ENCODE measurements around the gene SLC10A7.

SLC10A7 gene, protein sequence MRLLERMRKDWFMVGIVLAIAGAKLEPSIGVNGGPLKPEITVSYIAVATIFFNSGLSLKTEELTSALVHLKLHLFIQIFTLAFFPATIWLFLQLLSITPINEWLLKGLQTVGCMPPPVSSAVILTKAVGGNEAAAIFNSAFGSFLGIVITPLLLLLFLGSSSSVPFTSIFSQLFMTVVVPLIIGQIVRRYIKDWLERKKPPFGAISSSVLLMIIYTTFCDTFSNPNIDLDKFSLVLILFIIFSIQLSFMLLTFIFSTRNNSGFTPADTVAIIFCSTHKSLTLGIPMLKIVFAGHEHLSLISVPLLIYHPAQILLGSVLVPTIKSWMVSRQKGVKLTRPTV

GRCh38 chr4:146521541-146522097 is at the start of gene SLC10A7:
Gene SLC10A7, minus strand, starts transcription at chr4:146521940. Its CDS starts 223 bp downstream, at chr4:146521717.
- Histone ChIP-seq H3K27me3 (ENCODE audit: low read depth) (no peaks in the 10 kb centered on the region), H3K36me3 (replicated peaks) (no peaks in the 10 kb centered on the region), H3K9me3 (no peaks in the 10 kb centered on the region), H3K4me3 (peak within 1 kb of the TSS; percentile 86), H3K4me1 (peaks cover 13% of the 10 kb centered on the region; the same call in 1 of the 2 replicates)
- in situ Hi-C loops (cut with MboI; ENCODE audit: low sequenced_read_pairs) = no loop called here
- peak; percentile 80 to 86 for DNase-seq (ENCODE audit: low spot score in 2 of 2)

- H3K4me1 ChIP-seq = no peaks in the 10 kb centered on the region
- H3K4me3 ChIP-seq = no peak overlapping the region
- H3K9me3 ChIP-seq = no peaks in the 10 kb centered on the region
- H3K27me3 ChIP-seq (ENCODE audit: low read depth) = no peaks in the 10 kb centered on the region
- in situ Hi-C loops (cut with MboI; ENCODE audit: low sequenced_read_pairs) = no loop called here
- no peak for DNase-seq (ENCODE audit: low spot score in 2 of 2)
- H3K36me3 ChIP-seq (replicated peaks) = no peaks in the 10 kb centered on the region
These were observed 45.7 kb upstream of the SLC10A7 start for GRCh38 chr4:146567396-146567795.

GRCh38 chr4:146564492-146564891 is 42.8 kb upstream of the SLC10A7 start:
- no peak for DNase-seq (ENCODE audit: low spot score in 2 of 2)
- Histone ChIP-seq H3K4me3 (no peak overlapping the region), H3K4me1 (no peaks in the 10 kb centered on the region), H3K9me3 (no peaks in the 10 kb centered on the region), H3K36me3 (replicated peaks) (no peaks in the 10 kb centered on the region), H3K27me3 (ENCODE audit: low read depth) (no peaks in the 10 kb centered on the region)
- in situ Hi-C loops (cut with MboI; ENCODE audit: low sequenced_read_pairs) = no loop called here

DNA sequence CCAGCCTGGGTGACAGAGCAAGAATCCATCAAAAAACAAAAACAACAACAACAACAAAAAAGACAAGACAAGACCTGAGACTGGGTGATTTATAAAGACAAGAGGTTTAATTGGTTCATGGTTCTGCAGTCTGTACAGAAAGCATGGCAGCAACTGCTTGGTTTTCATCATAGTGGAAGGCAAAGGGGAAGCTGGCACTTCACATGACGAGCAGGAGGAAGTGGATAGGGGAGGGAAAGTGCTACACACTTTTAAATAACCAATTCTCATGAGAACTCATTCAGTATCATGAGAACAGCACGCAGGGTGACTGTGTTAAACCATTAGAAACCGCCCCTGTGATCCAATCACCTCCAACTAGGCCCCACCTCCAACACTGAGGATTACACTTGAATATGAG is 28.4 kb upstream of the SLC10A7 start:
- Histone ChIP-seq H3K4me3 (no peak overlapping the region), H3K4me1 (no peaks in the 10 kb centered on the region), H3K27me3 (ENCODE audit: low read depth) (no peaks in the 10 kb centered on the region), H3K36me3 (replicated peaks) (no peaks in the 10 kb centered on the region), H3K9me3 (no peaks in the 10 kb centered on the region)
- DNase-seq (ENCODE audit: low spot score in 2 of 2) = no peak
- in situ Hi-C loops (cut with MboI; ENCODE audit: low sequenced_read_pairs) = no loop called here

DNA sequence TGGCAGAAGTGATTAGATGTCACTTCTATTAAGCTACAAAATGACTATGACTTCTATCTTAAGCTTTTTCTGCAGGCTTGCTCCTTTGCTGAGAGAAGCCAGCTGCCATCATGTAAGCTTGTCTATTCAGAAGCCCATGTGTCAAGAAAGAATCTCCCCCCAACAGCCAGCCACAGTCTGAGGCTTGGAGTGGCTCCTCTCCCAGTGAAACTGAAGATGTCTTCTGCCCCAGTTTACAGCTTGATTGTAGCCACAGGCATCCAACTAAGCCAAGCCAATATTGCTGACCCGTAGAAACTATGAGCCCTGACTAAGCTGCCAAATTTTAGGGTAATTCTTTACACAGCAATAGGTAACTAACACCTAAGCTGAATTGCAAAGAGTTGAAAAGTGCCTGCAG is 26.7 kb upstream of the SLC10A7 start:
- Histone ChIP-seq H3K4me3 (no peak overlapping the region), H3K27me3 (ENCODE audit: low read depth) (no peaks in the 10 kb centered on the region), H3K9me3 (no peaks in the 10 kb centered on the region), H3K36me3 (replicated peaks) (no peaks in the 10 kb centered on the region), H3K4me1 (no peaks in the 10 kb centered on the region)
- DNase-seq (ENCODE audit: low spot score in 2 of 2) = no peak
- in situ Hi-C loops (cut with MboI; ENCODE audit: low sequenced_read_pairs) = no loop called here

GRCh38 chr4:146545102-146545501 is 23.4 kb upstream of the SLC10A7 start:
- Histone ChIP-seq H3K4me3 (no peak overlapping the region), H3K4me1 (no peaks in the 10 kb centered on the region), H3K27me3 (ENCODE audit: low read depth) (no peaks in the 10 kb centered on the region), H3K36me3 (replicated peaks) (no peaks in the 10 kb centered on the region), H3K9me3 (no peaks in the 10 kb centered on the region)
- peak in 1 of 2 experiments; percentile 31 for DNase-seq (ENCODE audit: low spot score in 2 of 2)
- in situ Hi-C loops (cut with MboI; ENCODE audit: low sequenced_read_pairs) = no loop called here

DNA sequence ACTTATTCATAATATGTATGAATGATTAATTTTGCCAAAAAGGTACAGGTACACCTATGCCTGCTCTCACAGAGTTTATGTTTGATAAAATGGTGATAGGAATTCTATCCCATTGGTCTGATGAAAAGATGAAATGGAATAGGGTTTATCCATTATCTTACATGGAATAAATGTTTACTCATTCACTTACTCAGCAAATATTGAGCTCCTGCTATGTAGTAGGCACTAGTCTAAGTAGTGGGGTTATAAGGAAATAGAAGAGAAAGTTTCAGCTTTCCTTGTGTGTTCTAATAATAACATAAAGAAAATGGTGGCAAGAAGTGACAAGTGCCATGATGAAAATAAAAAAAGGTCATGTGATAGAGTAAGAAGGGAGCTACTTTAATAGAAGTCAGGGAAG is 12.4 kb upstream of the SLC10A7 start:
- DNase-seq (ENCODE audit: low spot score in 2 of 2) = no peak
- Histone ChIP-seq H3K9me3 (no peaks in the 10 kb centered on the region), H3K4me3 (no peak overlapping the region), H3K36me3 (replicated peaks) (no peaks in the 10 kb centered on the region), H3K27me3 (ENCODE audit: low read depth) (no peaks in the 10 kb centered on the region), H3K4me1 (no peaks in the 10 kb centered on the region)
- in situ Hi-C loops (cut with MboI; ENCODE audit: low sequenced_read_pairs) = no loop called here

GRCh38 chr4:146525754-146526153 is 4.0 kb upstream of the SLC10A7 start:
- H3K36me3 ChIP-seq (replicated peaks) = no peaks in the 10 kb centered on the region
- in situ Hi-C loops (cut with MboI; ENCODE audit: low sequenced_read_pairs) = no loop called here
- no peaks in the 10 kb centered on the region for H3K9me3 ChIP-seq
- DNase-seq (ENCODE audit: low spot score in 2 of 2) = no peak
- H3K27me3 ChIP-seq (ENCODE audit: low read depth) = no peaks in the 10 kb centered on the region
- H3K4me3 ChIP-seq = no peak overlapping the region
- peaks cover 5% of the 10 kb centered on the region; the same call in 1 of the 2 replicates for H3K4me1 ChIP-seq

GRCh38 chr4:146524663-146525062 is 2.9 kb upstream of the SLC10A7 start:
- no peak overlapping the region for H3K4me3 ChIP-seq
- H3K27me3 ChIP-seq (ENCODE audit: low read depth) = no peaks in the 10 kb centered on the region
- DNase-seq (ENCODE audit: low spot score in 2 of 2) = no peak
- no peaks in the 10 kb centered on the region for H3K9me3 ChIP-seq
- in situ Hi-C loops (cut with MboI; ENCODE audit: low sequenced_read_pairs) = no loop called here
- H3K4me1 ChIP-seq = peaks cover 12% of the 10 kb centered on the region; the same call in 1 of the 2 replicates
- H3K36me3 ChIP-seq (replicated peaks) = no peaks in the 10 kb centered on the region

- Histone ChIP-seq H3K4me3 (peak overlapping the region; percentile 86), H3K9me3 (no peaks in the 10 kb centered on the region), H3K4me1 (peaks cover 13% of the 10 kb centered on the region; the same call in 1 of the 2 replicates), H3K27me3 (ENCODE audit: low read depth) (no peaks in the 10 kb centered on the region), H3K36me3 (replicated peaks) (no peaks in the 10 kb centered on the region)
- in situ Hi-C loops (cut with MboI; ENCODE audit: low sequenced_read_pairs) = no loop called here
- DNase-seq (ENCODE audit: low spot score in 2 of 2) = peak in 1 of 2 experiments; percentile 2
These were observed 1.1 kb upstream of the SLC10A7 start for GRCh38 chr4:146522869-146523205.

DNA sequence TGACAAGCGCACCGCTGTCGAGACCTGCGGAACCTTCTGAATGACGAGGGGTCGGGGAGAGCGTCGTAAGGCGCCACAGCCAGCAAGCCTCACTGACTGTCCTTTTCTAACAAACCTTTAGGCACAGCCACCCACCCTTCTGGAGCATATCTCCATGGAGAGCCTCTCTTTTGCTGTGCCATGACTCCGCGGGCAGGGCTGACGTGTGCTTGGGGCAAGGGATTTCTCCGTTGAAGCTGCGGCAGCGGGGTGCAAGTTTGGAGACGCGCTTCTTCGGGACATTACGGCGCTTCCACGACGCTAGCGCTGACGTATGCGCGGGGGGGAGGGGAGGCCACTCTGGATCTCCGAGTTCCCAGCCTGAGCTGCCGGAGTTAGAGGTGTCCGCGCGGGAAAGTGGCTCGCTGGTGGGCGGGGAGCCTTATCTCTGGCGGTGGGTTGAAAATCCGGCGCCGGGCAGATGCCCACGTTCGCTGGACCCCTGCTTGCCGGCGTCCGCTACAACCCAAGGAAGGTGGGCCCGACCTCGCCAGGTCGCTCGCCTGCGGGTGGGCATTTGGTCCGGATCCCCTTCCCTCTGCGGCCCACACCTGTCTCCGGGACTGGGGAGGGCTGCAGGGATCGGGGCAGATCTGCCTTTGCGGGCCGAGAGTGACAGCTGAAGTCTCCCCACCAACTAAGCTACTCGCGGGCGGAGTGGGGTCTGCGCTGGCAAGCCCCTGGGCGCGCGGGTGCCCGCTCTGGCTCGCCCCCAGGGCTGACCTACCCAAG is 543 bp upstream of the SLC10A7 start:
- peak; percentile 75 to 90 for DNase-seq (ENCODE audit: low spot score in 2 of 2)
- no peaks in the 10 kb centered on the region for H3K27me3 ChIP-seq (ENCODE audit: low read depth)
- in situ Hi-C loops (cut with MboI; ENCODE audit: low sequenced_read_pairs) = no loop called here
- H3K4me3 ChIP-seq = peak overlapping the region; percentile 86
- H3K9me3 ChIP-seq = no peaks in the 10 kb centered on the region
- no peaks in the 10 kb centered on the region for H3K36me3 ChIP-seq (replicated peaks)
- H3K4me1 ChIP-seq = peaks cover 13% of the 10 kb centered on the region; the same call in 1 of the 2 replicates

- Histone ChIP-seq H3K36me3 (replicated peaks) (no peaks in the 10 kb centered on the region), H3K9me3 (no peaks in the 10 kb centered on the region), H3K4me3 (peak overlapping the region; percentile 86), H3K27me3 (ENCODE audit: low read depth) (no peaks in the 10 kb centered on the region), H3K4me1 (peaks cover 13% of the 10 kb centered on the region; the same call in 1 of the 2 replicates)
- in situ Hi-C loops (cut with MboI; ENCODE audit: low sequenced_read_pairs) = no loop called here
- peak; percentile 51 to 53 for DNase-seq (ENCODE audit: low spot score in 2 of 2)
These were observed 722 bp downstream of the SLC10A7 start for GRCh38 chr4:146520896-146521540.

DNA sequence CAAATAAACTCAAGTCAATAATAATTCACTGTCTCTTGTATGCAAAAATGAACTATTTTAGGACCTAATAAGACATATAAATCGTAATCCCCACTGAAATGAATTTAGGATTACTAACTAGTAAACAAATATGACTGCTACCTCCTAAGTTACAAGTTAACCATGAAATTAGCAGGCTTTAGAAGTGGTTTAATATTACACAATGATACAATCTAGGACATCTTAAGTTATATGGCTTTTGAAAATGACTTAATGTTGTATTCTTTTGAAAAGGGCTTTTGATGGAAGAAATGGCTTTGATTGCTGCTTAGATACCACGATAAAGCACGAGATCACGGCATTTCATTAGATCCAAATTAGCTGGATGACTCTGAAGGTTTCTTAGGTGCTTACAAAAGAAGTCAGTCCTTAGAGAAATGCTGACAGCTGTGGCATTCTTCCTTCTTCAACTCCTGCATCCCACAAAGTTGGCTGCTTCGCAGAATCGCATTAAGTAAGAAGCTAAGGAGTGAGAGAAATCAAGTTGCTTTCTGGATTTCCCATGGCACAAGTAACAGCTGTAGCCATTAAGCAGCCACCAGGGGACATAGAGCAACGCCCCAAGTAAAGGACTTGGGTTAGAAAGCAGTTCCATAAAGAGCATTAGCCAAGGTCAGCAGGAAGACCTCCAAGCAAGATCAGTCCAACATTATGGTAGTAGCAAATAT is 6.9 kb downstream of the SLC10A7 start:
- Histone ChIP-seq H3K36me3 (replicated peaks) (no peaks in the 10 kb centered on the region), H3K9me3 (no peaks in the 10 kb centered on the region), H3K4me3 (no peak overlapping the region), H3K4me1 (peaks cover 6% of the 10 kb centered on the region), H3K27me3 (ENCODE audit: low read depth) (no peaks in the 10 kb centered on the region)
- DNase-seq (ENCODE audit: low spot score in 2 of 2) = no peak
- in situ Hi-C loops (cut with MboI; ENCODE audit: low sequenced_read_pairs) = no loop called here

Data from HAP-1 (cell line).